Measurements from ENCODE around the gene CDKN2A.

DNA sequence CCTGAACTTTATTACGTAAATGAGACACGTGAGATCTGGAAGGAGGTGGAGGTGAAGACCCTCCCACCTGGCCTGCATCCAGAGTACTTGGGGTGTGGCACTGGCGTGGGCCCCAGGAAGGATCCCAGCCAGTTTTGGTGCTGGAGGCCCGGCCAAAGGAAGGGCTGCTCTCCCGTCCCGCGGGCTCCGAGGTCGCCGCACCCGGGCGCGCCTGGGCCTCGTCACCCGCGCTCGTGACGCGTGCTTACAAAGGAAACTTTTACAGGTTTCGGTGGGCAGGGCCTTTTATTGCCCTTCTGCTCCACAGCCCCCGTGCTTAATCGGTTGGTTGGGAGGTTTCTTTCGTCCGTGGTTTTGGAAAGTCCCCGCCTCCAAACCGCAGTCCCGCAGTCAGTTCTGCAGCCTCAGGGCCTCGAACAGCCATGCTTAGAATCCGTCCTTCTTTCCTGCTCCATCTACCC, 29.2 kb downstream of the CDKN2A start:
- TF ChIP-seq MYC (IDR thresholded peaks at IDR 0.05; ENCODE audit: low read depth, low read length) (no peak), POLR2A (IDR thresholded peaks at IDR 0.05; ENCODE audit: low read depth, low read length) (no peak), EZH2 (IDR thresholded peaks at IDR 0.05; ENCODE audit: borderline replicate concordance, low read depth, low read length, severe bottlenecking) (no peak), POLR2AphosphoS5 (IDR thresholded peaks at IDR 0.05; ENCODE audit: insufficient read depth, low read depth, low read length) (no peak), GATA2 (IDR thresholded peaks at IDR 0.05; ENCODE audit: insufficient read depth, insufficient read length, low read depth, low read length) (no peak), JUN (IDR thresholded peaks at IDR 0.05; ENCODE audit: borderline replicate concordance, insufficient read depth, insufficient read length, low read depth) (no peak), FOS (IDR thresholded peaks at IDR 0.05; ENCODE audit: borderline replicate concordance, insufficient read depth, low read length) (no peak)
- TF ChIP-seq, protein P1, sequence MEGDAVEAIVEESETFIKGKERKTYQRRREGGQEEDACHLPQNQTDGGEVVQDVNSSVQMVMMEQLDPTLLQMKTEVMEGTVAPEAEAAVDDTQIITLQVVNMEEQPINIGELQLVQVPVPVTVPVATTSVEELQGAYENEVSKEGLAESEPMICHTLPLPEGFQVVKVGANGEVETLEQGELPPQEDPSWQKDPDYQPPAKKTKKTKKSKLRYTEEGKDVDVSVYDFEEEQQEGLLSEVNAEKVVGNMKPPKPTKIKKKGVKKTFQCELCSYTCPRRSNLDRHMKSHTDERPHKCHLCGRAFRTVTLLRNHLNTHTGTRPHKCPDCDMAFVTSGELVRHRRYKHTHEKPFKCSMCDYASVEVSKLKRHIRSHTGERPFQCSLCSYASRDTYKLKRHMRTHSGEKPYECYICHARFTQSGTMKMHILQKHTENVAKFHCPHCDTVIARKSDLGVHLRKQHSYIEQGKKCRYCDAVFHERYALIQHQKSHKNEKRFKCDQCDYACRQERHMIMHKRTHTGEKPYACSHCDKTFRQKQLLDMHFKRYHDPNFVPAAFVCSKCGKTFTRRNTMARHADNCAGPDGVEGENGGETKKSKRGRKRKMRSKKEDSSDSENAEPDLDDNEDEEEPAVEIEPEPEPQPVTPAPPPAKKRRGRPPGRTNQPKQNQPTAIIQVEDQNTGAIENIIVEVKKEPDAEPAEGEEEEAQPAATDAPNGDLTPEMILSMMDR (IDR thresholded peaks at IDR 0.05; ENCODE audit: extremely low read depth in 1 of 2, insufficient read depth in 1 of 2, low read depth in 1 of 2, low read length in 2 of 2), result no peak
- TF ChIP-seq, protein P2, sequence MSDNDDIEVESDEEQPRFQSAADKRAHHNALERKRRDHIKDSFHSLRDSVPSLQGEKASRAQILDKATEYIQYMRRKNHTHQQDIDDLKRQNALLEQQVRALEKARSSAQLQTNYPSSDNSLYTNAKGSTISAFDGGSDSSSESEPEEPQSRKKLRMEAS (IDR thresholded peaks at IDR 0.05; ENCODE audit: insufficient read depth, insufficient read length), result no peak

Measured in endothelial cell of umbilical vein (primary cell).